H1 (cell line): ENCODE data around the gene SH3GL2. TPM values are rescaled to one million over a fixed set of nuclear protein-coding genes. Genes with fewer than 3 reads are reported as not detected.

ENCODE experiments used
- CTCF ChIA-PET: fragments of 300-600 bp; sonication (Branson Sonifier 250); formaldehyde crosslinking; loops from one replicate; lab custom pipeline; 2021; ENCODE audit not compliant: partially characterized antibody; lab: Charles Lee
- POLR2A ChIA-PET: fragments of 300-600 bp; sonication (Branson Sonifier 250); formaldehyde crosslinking; loops from one replicate; lab custom pipeline; 2021; ENCODE audit warnings: inconsistent platforms; ENCODE audit not compliant: partially characterized antibody; lab: Charles Lee
- DNase-seq, 2 experiments: peaks; one replicate each; pipeline versions ENCODE4 v3.0.0 to v3.0.0-alpha.2; 2010 to 2022; ENCODE audit warnings: low spot score in 2 of 2, low read depth in 1 of 2, mixed read lengths in 1 of 2
- FAIRE-seq: peaks from 2 replicates; lab custom pipeline; 2011; peaks lifted over from hg19 to GRCh38; lab: Jason Lieb, UNC
- H2AFZ ChIP-seq: 2 replicates; pipeline ENCODE4 v1.8.1; 2012; ENCODE audit warnings: low read length, inconsistent platforms
- H2AK5ac ChIP-seq: 2 replicates; pipeline ENCODE4 v1.6.1; 2013; ENCODE audit warnings: low read depth, low read length
- H2BK120ac ChIP-seq: replicated peaks from 2 replicates; pipeline ENCODE3; 2013; ENCODE audit warnings: low read depth, low read length, inconsistent platforms
- H2BK12ac ChIP-seq: 2 replicates; pipeline ENCODE4 v1.6.1; 2013; ENCODE audit warnings: low read depth, low read length
- H2BK15ac ChIP-seq: 2 replicates; pipeline ENCODE4 v1.6.1; 2013; ENCODE audit warnings: low read length
- H2BK20ac ChIP-seq: 2 replicates; pipeline ENCODE4 v1.6.1; 2013; ENCODE audit warnings: low read length
- H2BK5ac ChIP-seq: 2 replicates; pipeline ENCODE4 v1.6.1; 2013; ENCODE audit warnings: low read depth, low read length
- H3K14ac ChIP-seq: 2 replicates; pipeline ENCODE4 v1.6.1; 2013; ENCODE audit warnings: inconsistent platforms; ENCODE audit not compliant: insufficient read length
- H3K18ac ChIP-seq: 2 replicates; pipeline ENCODE4 v1.6.1; 2013; ENCODE audit warnings: low read length; ENCODE audit errors: extremely low read depth
- H3K23ac ChIP-seq: 2 replicates; pipeline ENCODE4 v1.6.1; 2013; ENCODE audit warnings: inconsistent platforms; ENCODE audit not compliant: insufficient read length
- H3K23me2 ChIP-seq: 2 replicates; pipeline ENCODE4 v1.6.1; 2013; ENCODE audit warnings: low read depth, low read length
- H3K27ac ChIP-seq: 2 replicates; pipeline ENCODE4 v1.6.1; 2011; ENCODE audit warnings: low read depth, low read length, inconsistent platforms
- H3K27me3 ChIP-seq, 4 experiments: replicated peaks in 1 of 4; 1 replicate in 1 of 4; 2 replicates in 3 of 4; pipeline versions ENCODE4 v1.6.1 to v1.8.1; 2011 to 2013; ENCODE audit warnings: low read length in 3 of 4, mild to moderate bottlenecking in 3 of 4, inconsistent platforms in 2 of 4, mixed read lengths in 2 of 4, moderate library complexity in 1 of 4; ENCODE audit not compliant: control insufficient read depth in 3 of 4, insufficient read depth in 3 of 4; ENCODE audit errors: extremely low read depth in 1 of 4
- H3K36me3 ChIP-seq, 4 experiments: 2 replicates each; pipeline versions ENCODE4 v1.6.1 to v1.8.1; 2011 to 2013; ENCODE audit warnings: mild to moderate bottlenecking in 4 of 4, low read length in 3 of 4, moderate library complexity in 2 of 4, control low read depth in 1 of 4, inconsistent platforms in 1 of 4; ENCODE audit not compliant: insufficient read depth in 4 of 4, control insufficient read depth in 2 of 4
- H3K4ac ChIP-seq: replicated peaks from 2 replicates; pipeline ENCODE3; 2013; ENCODE audit warnings: low read length, low read depth, mixed read lengths, inconsistent platforms; ENCODE audit not compliant: insufficient read length
- H3K4me1 ChIP-seq, 4 experiments: replicated peaks in 1 of 4; 1 replicate in 1 of 4; 2 replicates in 3 of 4; pipeline versions ENCODE4 v1.6.1 to v1.8.1; 2011 to 2013; ENCODE audit warnings: low read length in 3 of 4, inconsistent platforms in 2 of 4, mixed read lengths in 1 of 4; ENCODE audit not compliant: insufficient read depth in 4 of 4, control insufficient read depth in 3 of 4
- H3K4me2 ChIP-seq, 2 experiments: 2 replicates each; pipeline versions ENCODE4 v1.6.1 to v1.8.1; 2011 to 2013; ENCODE audit warnings: low read depth in 2 of 2, low read length in 2 of 2, control low read depth in 1 of 2, inconsistent platforms in 1 of 2, mild to moderate bottlenecking in 1 of 2; ENCODE audit not compliant: insufficient read depth in 1 of 2
- H3K4me3 ChIP-seq, 4 experiments: fragments of 200-600, 300-600 bp in 1 of 4; sonication (generic), shearing (Covaris generic), sonication (Bioruptor Twin) in 1 of 4; 2 replicates each; pipeline versions ENCODE4 v1.5.1 to v1.8.1; 2011 to 2016; ENCODE audit warnings: low read length in 4 of 4, low read depth in 3 of 4, control low read depth in 2 of 4, inconsistent platforms in 2 of 4, mild to moderate bottlenecking in 2 of 4, mixed read lengths in 1 of 4, moderate library complexity in 1 of 4; ENCODE audit not compliant: insufficient read depth in 2 of 4; ENCODE audit errors: extremely low read depth in 1 of 4
- H3K56ac ChIP-seq: replicated peaks from 2 replicates; pipeline ENCODE3; 2013; ENCODE audit warnings: low read depth, mild to moderate bottlenecking, mixed read lengths, low read length, inconsistent platforms; ENCODE audit not compliant: insufficient read length
- H3K79me1 ChIP-seq: 2 replicates; pipeline ENCODE4 v1.6.1; 2013; ENCODE audit warnings: low read depth, low read length, control low read depth
- H3K79me2 ChIP-seq, 2 experiments: 2 replicates each; pipeline versions ENCODE4 v1.6.1 to v1.8.1; 2012 to 2013; ENCODE audit warnings: low read length in 2 of 2, mild to moderate bottlenecking in 2 of 2, inconsistent platforms in 1 of 2; ENCODE audit not compliant: insufficient read depth in 2 of 2, control insufficient read depth in 1 of 2
- H3K9ac ChIP-seq, 4 experiments: replicated peaks in 1 of 4; 1 replicate in 1 of 4; 2 replicates in 3 of 4; pipeline versions ENCODE4 v1.6.1 to v1.8.1; 2011 to 2013; ENCODE audit warnings: low read depth in 3 of 4, low read length in 3 of 4, control low read depth in 2 of 4, mild to moderate bottlenecking in 2 of 4, moderate library complexity in 2 of 4, inconsistent platforms in 1 of 4; ENCODE audit errors: extremely low read depth in 1 of 4
- H3K9me3 ChIP-seq, 2 experiments: 2 replicates each; pipeline versions ENCODE4 v1.6.1 to v1.8.1; 2012 to 2013; ENCODE audit warnings: mild to moderate bottlenecking in 2 of 2, moderate library complexity in 2 of 2, control low read depth in 1 of 2, inconsistent platforms in 1 of 2, low read depth in 1 of 2, low read length in 1 of 2, mixed read lengths in 1 of 2; ENCODE audit not compliant: insufficient read depth in 2 of 2
- H4K20me1 ChIP-seq, 2 experiments: replicated peaks in 1 of 2; 2 replicates each; pipeline versions ENCODE3 to v1.8.1; 2011 to 2013; ENCODE audit warnings: inconsistent platforms in 2 of 2, low read length in 2 of 2, mild to moderate bottlenecking in 1 of 2; ENCODE audit not compliant: insufficient read depth in 2 of 2, control insufficient read depth in 1 of 2
- H4K5ac ChIP-seq: 2 replicates; pipeline ENCODE4 v1.6.1; 2013; ENCODE audit warnings: low read length, low read depth, mixed read lengths, inconsistent platforms; ENCODE audit not compliant: insufficient read length
- H4K8ac ChIP-seq: 2 replicates; pipeline ENCODE4 v1.8.0; 2013; ENCODE audit warnings: mild to moderate bottlenecking, moderate library complexity, low read length, inconsistent platforms; ENCODE audit not compliant: insufficient read depth; ENCODE audit errors: extremely low read depth
- H4K91ac ChIP-seq: replicated peaks from 2 replicates; pipeline ENCODE3; 2013; ENCODE audit warnings: low read length, mixed read lengths, inconsistent platforms; ENCODE audit not compliant: insufficient read length
- KDM4A ChIP-seq: IDR thresholded peaks from one replicate; pipeline ENCODE4 v1.7.1; 2012; ENCODE audit warnings: low read depth, mild to moderate bottlenecking, moderate library complexity, low read length, inconsistent platforms; ENCODE audit not compliant: severe bottlenecking
- WGBS, 2 experiments: shearing (Covaris generic) in 1 of 2; methylation state at CpG; one replicate each; pipeline versions ENCODE4 v1.1.6 to v1.1.7; 2013 to 2015; ENCODE audit warnings: low lambda C conversion rate in 2 of 2, mixed read lengths in 2 of 2, inconsistent platforms in 1 of 2, low coverage in 1 of 2, missing lambda C conversion rate in 1 of 2; ENCODE audit not compliant: insufficient replicate concordance in 2 of 2, insufficient coverage in 1 of 2, insufficient read length in 1 of 2; ENCODE audit errors: extremely low coverage in 1 of 2, missing lambda C conversion rate in 1 of 2; 5-methylcytosine and 5-hydroxymethylcytosine counted together
- polyA plus RNA-seq, 7 experiments: library from polyadenylated mRNA; depleted of rRNA in 3 of 7; stranded (reverse) in 5 of 7; unstranded in 2 of 7; fragments of >200 nt in 5 of 7; fragments of 200-250 nt in 2 of 7; gene quantifications; 1 replicate in 5 of 7; 2 replicates in 1 of 7; 4 replicates in 1 of 7; pipeline versions ENCODE4 v1.2.1 to v1.2.3, GENCODE V29; 2011 to 2013; ENCODE audit warnings: missing spikeins in 2 of 7, mixed read lengths in 2 of 7
- total RNA-seq: library from RNA; stranded (reverse); fragmentation: NEBNext Ultra II Directional; extraction: Animal tissue kit (Norgen Biotek cat#: 25700); gene quantifications from 2 replicates; pipeline ENCODE4 v1.2.1, GENCODE V29; 2021

The SH3GL2 gene
- total and polyA plus RNA-seq, 2 of the 8 experiments (the other 6 are each of a cell fraction or from before 2014, with no cell fraction given), result 4.7 to 5.3 TPM

- no peaks in the 10 kb centered on the region for H3K36me3 ChIP-seq
- no peak overlapping the region for H3K56ac ChIP-seq
- H4K20me1 ChIP-seq, result no peaks in the 10 kb centered on the region
- H2BK15ac ChIP-seq, result no peak overlapping the region
- H3K4me2 ChIP-seq, result no peak overlapping the region
- POLR2A ChIA-PET, result no interaction called here
- no peaks in the 10 kb centered on the region for H3K4me1 ChIP-seq
- H3K18ac ChIP-seq, result no peak overlapping the region
- no peak for TF ChIP-seq KDM4A
- no peaks in the 10 kb centered on the region for H3K23me2 ChIP-seq
- no peak overlapping the region for H3K4ac ChIP-seq
- H3K4me3 ChIP-seq, result no peak overlapping the region
- no peak overlapping the region for H2AK5ac ChIP-seq
- no peak overlapping the region for H4K91ac ChIP-seq
- no peaks in the 10 kb centered on the region for H3K79me1 ChIP-seq
- no peak overlapping the region for H3K23ac ChIP-seq
- H3K27me3 ChIP-seq, result no peaks in the 10 kb centered on the region
- no peak overlapping the region for H2BK5ac ChIP-seq
- H3K9me3 ChIP-seq, result no peaks in the 10 kb centered on the region
- DNase-seq (no peak), FAIRE-seq (no peak)
- H2BK120ac ChIP-seq, result no peak overlapping the region
- H2AFZ ChIP-seq, result no peak overlapping the region
- H3K9ac ChIP-seq, result no peak overlapping the region
- no peak overlapping the region for H3K14ac ChIP-seq
- no peak overlapping the region for H4K5ac ChIP-seq
- 93% methylated on average over 2 of the region's 2 CpGs; no CpG with 5 or more reads in 1 of the 2 experiments for WGBS, 2 experiments
- H3K79me2 ChIP-seq, result no peaks in the 10 kb centered on the region
- CTCF ChIA-PET, result no interaction called here
- H2BK12ac ChIP-seq, result no peak overlapping the region
- H2BK20ac ChIP-seq, result no peak overlapping the region
- H3K27ac ChIP-seq, result no peak overlapping the region
- H4K8ac ChIP-seq, result no peak overlapping the region
These were observed 181.4 kb downstream of the SH3GL2 start for GRCh38 chr9:17760250-17760649.
